Activated T-cell treated with anti-CD3 and anti-CD28 coated beads, Interleukin-2, amount 50 U/mL, for 72 hours (primary cell): ENCODE data around the gene HYAL2. TPM values are rescaled to one million over a fixed set of nuclear protein-coding genes. Genes with fewer than 3 reads are reported as not detected.
A peak's percentile ranks its signal among the peaks of the same experiment; 100 is the strongest.
"Not testable (repeated sequence)": the region's sequence is repeated elsewhere in the genome, so short reads cannot be mapped to it uniquely, and the experiment has no call there.

Source experiments
- ATAC-seq, 2 donors: fragments of 150-1000 bp; cut with Tn5 transposase; replicated peaks in 1 of 2; 2 replicates each; pipeline ENCODE4 v1.10.0; 2021; ENCODE audit warnings: moderate library complexity in 2 of 2, mild to moderate bottlenecking in 1 of 2
- DNase-seq, 2 donors: peaks; one replicate each; pipeline ENCODE4 v3.0.0; 2021 to 2022; ENCODE audit warnings: mixed read lengths in 1 of 2
- H3K27ac Mint-ChIP-seq: one replicate; pipeline ENCODE4 v1.8.0; 2022; ENCODE audit warnings: mild to moderate bottlenecking, moderate library complexity, mixed read lengths
- H3K27me3 Mint-ChIP-seq: one replicate; pipeline ENCODE4 v1.8.0; 2022; ENCODE audit warnings: low read depth, mixed read lengths
- H3K36me3 Mint-ChIP-seq, 2 donors: one replicate each; pipeline ENCODE4 v1.8.0; 2022; ENCODE audit warnings: mixed read lengths in 2 of 2, mild to moderate bottlenecking in 1 of 2; ENCODE audit not compliant: insufficient read depth in 2 of 2
- H3K4me1 Mint-ChIP-seq: one replicate; pipeline ENCODE4 v1.8.0; 2022; ENCODE audit warnings: low read depth, mixed read lengths
- H3K4me3 Mint-ChIP-seq, 2 donors: one replicate each; pipeline ENCODE4 v1.8.0; 2022; ENCODE audit warnings: mild to moderate bottlenecking in 2 of 2, mixed read lengths in 2 of 2, moderate library complexity in 2 of 2
- H3K9me3 Mint-ChIP-seq, 2 donors: one replicate each; pipeline ENCODE4 v1.8.0; 2022; ENCODE audit warnings: mixed read lengths in 2 of 2
- total RNA-seq, 2 donors: library from RNA; stranded (reverse); gene quantifications; one replicate each; pipeline ENCODE4 v1.2.3, GENCODE V29; 2022

The HYAL2 gene
- total RNA-seq, 2 donors from 2014 or later: 4.6 to 4.8 TPM

DNA sequence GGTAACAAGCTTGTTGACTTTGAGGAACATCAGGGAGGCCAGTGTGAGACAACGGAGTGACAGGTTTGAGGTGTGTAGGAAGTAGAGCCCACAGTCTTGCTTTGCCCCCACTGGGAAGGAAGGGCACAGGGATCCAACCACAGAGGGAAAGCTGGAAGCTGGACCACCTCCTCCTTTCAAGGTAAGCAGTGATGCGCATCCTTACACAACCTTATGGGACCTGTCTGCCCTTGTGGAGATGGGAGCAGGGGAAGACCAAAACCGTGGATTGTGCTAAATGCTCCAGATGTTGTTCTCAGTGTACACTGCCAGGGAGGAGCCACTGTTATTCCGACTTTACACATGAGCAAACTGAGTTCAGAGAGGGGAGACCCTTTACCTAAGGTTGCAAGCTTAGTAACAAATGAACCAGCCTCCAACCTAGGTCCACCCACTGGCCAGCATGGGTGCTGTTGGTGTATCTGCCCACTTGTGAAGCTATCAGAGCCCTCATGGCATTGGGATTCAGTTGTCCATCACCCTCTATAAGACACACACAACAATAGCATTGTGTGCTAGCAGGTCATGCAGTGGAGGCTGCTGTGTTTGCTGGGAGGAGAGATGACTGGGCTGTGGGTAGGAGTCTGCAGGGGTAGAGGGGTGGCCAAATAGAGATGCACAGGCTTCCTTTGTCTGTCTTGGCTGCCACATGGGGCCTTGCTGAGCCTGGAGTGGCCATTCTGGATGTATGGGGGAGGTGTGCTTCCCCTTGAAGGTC is 44.2 kb downstream of the HYAL2 start:
- Mint-ChIP-seq H3K36me3 (peaks cover 0 to 1% of the 10 kb centered on the region in 2 donors), H3K27me3 (peaks cover 34% of the 10 kb centered on the region), H3K27ac (no peak overlapping the region), H3K9me3 (no peaks in the 10 kb centered on the region), H3K4me3 (no peak overlapping the region), H3K4me1 (peaks cover 24% of the 10 kb centered on the region)
- no peak for DNase-seq
- ATAC-seq: no peak

DNA sequence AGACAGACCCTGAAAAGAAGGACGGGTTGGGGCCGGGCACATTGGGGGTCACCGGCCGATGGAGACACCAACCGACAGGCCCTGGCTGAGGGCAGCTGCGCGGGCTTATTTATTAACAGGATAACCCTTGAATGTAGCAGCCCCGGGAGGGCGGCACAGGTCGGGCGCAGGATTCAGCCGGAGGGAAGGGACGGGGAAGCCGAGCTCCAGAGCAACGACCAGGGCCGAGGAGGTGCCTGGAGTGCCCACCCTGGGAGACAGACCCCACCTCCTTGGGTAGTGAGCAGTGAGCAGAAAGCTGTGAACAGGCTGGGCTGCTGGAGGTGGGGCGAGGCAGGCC is 45.8 kb downstream of the HYAL2 start:
- H3K9me3 Mint-ChIP-seq: no peaks in the 10 kb centered on the region
- peak overlapping the region in 1 of 2 donors; percentile 87 for H3K4me3 Mint-ChIP-seq
- H3K27me3 Mint-ChIP-seq: peaks cover 39% of the 10 kb centered on the region
- peaks cover 38% of the 10 kb centered on the region for H3K4me1 Mint-ChIP-seq
- H3K36me3 Mint-ChIP-seq: peaks cover 0 to 1% of the 10 kb centered on the region in 2 donors
- no peak for ATAC-seq
- H3K27ac Mint-ChIP-seq: no peak overlapping the region
- DNase-seq: no peak

DNA sequence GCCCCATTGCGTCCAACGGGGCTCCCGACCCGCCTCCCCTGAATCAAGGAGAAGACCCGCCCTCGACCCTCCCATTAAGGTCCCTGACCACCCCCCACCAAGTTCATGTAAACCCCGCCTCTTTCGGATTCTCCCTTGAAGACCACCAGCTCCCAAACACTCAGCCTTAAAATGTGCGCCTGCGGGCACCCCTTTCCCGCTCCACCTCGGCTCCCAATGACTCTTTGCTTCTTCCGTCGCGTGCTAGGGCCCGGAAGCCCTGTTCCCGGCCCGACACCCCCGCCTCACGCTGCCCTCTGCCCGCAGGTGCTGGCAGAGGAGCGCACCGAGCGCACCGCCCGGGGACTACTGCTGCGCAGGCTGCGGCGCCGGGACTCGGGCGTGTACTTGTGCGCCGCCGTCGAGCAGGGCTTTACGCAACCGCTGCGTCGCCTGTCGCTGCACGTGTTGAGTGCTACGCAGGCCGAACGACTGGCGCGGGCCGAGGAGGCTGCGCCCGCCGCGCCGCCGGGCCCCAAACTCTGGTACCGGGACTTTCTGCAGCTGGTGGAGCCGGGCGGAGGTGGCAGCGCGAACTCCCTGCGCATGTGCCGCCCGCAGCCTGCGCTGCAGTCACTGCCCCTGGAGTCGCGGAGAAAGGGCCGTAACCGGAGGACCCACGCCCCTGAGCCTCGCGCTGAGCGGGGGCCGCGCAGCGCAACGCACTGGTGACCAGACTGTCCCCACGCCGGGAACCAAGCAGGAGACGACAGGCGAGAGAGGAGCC is 46.4 kb downstream of the HYAL2 start:
- Mint-ChIP-seq H3K9me3 (no peaks in the 10 kb centered on the region), H3K27me3 (peaks cover 39% of the 10 kb centered on the region)
- peak; percentile 27 to 35 for ATAC-seq

DNA sequence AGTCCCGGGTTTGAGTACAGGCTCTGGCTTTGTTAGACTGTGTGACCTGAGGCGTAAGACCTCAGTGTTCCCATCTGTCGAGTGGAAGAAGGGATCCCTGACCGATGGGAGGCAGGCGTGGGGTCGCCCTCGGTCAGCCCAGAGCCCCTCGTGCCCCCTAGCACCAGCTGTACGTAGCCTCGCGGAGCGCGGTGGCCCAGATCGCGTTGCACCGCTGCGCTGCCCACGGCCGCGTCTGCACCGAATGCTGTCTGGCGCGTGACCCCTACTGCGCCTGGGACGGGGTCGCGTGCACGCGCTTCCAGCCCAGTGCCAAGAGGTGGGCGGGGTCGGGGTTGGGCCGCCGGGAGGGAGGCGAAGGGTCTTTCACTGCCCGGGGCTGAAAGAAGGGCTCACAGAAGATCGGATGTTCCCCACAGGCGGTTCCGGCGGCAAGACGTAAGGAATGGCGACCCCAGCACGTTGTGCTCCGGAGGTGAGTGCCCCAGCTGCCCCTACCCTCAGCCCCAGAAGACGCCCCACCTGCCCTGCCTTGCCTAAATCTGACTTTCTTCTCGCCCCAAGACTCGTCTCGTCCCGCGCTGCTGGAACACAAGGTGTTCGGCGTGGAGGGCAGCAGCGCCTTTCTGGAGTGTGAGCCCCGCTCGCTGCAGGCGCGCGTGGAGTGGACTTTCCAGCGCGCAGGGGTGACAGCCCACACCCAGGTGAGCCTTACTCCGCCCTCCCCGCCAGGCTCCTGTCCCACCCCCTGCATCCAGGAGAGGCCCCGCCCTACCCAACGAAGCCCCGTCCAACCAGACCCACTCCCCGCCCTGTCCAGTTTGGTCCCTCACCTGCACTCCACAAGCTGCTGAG is 47.2 kb downstream of the HYAL2 start:
- Mint-ChIP-seq H3K36me3 (peaks cover 0 to 1% of the 10 kb centered on the region in 2 donors), H3K4me1 (peaks cover 41% of the 10 kb centered on the region), H3K9me3 (no peaks in the 10 kb centered on the region), H3K4me3 (peak overlapping the region; percentile 83 to 87), H3K27me3 (peaks cover 39% of the 10 kb centered on the region), H3K27ac (no peak overlapping the region)
- ATAC-seq (no peak), DNase-seq (no peak)

More for the DNA sequence above, 46.4 kb downstream of the HYAL2 start:
- peaks cover 0 to 1% of the 10 kb centered on the region in 2 donors for H3K36me3 Mint-ChIP-seq
- H3K4me3 Mint-ChIP-seq: peak overlapping the region; percentile 83 to 87
- H3K27ac Mint-ChIP-seq: no peak overlapping the region
- peak; percentile 46 to 53 for DNase-seq
- peaks cover 41% of the 10 kb centered on the region for H3K4me1 Mint-ChIP-seq

DNA sequence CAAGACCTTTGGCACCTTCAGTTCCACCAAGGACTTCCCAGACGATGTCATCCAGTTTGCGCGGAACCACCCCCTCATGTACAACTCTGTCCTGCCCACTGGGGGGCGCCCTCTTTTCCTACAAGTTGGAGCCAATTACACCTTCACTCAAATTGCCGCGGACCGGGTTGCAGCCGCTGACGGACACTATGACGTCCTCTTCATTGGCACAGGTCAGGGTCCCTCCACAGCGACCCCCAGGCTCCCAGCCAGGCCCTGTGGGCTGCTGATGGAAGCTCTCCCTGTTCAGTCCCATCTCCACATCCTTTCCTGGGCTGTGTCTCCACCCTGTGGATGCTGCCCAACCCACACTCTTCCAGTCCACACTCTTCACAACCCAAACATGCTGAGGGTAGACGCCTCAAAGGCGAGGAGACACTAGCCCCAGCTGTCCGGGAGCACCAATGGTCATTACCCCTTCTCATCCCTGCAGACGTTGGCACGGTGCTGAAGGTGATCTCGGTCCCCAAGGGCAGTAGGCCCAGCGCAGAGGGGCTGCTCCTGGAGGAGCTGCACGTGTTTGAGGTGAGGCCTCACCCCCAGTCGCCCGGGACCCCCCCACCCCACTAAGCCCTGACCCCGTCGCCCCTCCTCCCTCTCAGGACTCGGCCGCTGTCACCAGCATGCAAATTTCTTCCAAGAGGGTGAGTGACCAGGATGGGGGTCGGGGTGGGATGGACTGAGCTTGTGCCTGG is 48.0 kb downstream of the HYAL2 start:
- ATAC-seq (peak; percentile 32 to 43), DNase-seq (peak; percentile 81)
- peaks cover 39% of the 10 kb centered on the region for H3K27me3 Mint-ChIP-seq
- H3K4me1 Mint-ChIP-seq: peaks cover 41% of the 10 kb centered on the region
- no peaks in the 10 kb centered on the region for H3K9me3 Mint-ChIP-seq
- H3K27ac Mint-ChIP-seq: no peak overlapping the region
- peak overlapping the region; percentile 44 to 87 for H3K4me3 Mint-ChIP-seq
- peaks cover 0 to 1% of the 10 kb centered on the region in 2 donors for H3K36me3 Mint-ChIP-seq

DNA sequence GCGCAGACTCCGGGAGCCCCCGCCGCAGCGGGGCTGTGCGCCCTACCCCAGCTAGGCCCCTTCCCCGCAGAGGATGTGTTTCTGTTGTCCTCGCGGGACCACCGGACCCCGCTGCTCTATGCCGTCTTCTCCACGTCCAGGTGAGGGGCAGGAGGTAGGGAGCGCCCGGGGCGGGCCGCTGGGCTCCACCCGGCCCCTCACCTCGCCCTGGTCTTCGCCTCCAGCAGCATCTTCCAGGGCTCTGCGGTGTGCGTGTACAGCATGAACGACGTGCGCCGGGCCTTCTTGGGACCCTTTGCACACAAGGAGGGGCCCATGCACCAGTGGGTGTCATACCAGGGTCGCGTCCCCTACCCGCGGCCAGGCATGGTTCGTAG is 48.9 kb downstream of the HYAL2 start:
- DNase-seq: no peak
- Mint-ChIP-seq H3K4me1 (peaks cover 41% of the 10 kb centered on the region), H3K4me3 (peak overlapping the region in 1 of 2 donors; percentile 81)

DNA sequence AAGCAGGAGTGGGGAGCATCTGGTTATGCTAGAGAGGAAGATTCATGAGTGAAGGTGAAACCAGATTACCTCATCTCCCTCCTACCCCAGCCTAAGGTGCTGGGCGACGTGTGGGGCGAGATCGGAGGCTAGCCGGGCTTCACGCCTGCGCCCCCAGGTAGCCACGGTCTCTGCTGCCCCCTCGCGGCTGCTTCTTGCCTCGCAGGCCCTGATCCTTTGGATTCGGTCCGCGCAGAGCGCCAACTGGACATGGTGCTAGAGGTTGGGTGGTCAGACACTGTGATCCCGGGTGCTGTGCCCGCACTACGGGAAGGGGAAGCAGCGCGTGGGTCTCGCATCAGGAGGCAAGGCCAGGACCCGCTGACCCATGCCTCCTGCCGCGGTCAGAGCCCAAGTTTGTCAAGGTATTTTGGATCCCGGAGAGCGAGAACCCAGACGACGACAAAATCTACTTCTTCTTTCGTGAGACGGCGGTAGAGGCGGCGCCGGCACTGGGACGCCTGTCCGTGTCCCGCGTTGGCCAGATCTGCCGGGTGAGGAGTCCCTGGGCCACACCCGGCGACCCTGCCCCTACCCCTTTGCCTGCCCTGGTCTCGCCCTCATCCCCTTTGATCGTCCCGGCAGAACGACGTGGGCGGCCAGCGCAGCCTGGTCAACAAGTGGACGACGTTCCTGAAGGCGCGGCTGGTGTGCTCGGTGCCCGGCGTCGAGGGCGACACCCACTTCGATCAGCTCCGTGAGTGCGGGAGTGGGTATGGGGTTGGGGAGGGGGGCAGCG is 49.4 kb downstream of the HYAL2 start:
- peak; percentile 92 to 96 for DNase-seq
- Mint-ChIP-seq H3K36me3 (peaks cover 0 to 1% of the 10 kb centered on the region in 2 donors), H3K27ac (no peak overlapping the region), H3K4me1 (peaks cover 41% of the 10 kb centered on the region), H3K27me3 (peaks cover 43% of the 10 kb centered on the region), H3K9me3 (no peaks in the 10 kb centered on the region), H3K4me3 (peak overlapping the region; percentile 81 to 95)
- ATAC-seq: peak; percentile 89 to 92

More for the DNA sequence above, 48.9 kb downstream of the HYAL2 start:
- H3K27ac Mint-ChIP-seq: no peak overlapping the region
- no peak for ATAC-seq
- H3K27me3 Mint-ChIP-seq: peaks cover 40% of the 10 kb centered on the region
- H3K36me3 Mint-ChIP-seq: peaks cover 0 to 1% of the 10 kb centered on the region in 2 donors
- H3K9me3 Mint-ChIP-seq: no peaks in the 10 kb centered on the region

DNA sequence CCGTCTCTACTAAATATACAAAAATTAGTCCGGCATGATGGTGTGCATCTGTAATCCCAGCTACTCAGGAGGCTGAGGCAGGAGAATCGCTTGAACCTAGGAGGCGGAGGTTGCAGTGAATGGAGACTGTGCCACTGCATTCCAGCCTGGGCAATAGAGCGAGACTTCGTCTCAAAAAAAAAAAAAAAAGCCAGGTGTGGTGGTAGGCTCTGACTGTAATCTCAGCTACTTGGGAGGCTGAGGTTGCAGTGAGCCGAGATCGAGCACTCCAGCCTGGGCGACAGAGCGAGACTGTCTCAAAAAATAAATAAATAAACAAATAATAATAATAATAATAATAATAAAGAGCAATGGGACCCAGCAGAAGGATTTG is 50.0 kb downstream of the HYAL2 start:
- not testable (repeated sequence) for DNase-seq, H3K4me3 Mint-ChIP-seq, H3K27ac Mint-ChIP-seq, H3K9me3 Mint-ChIP-seq, H3K36me3 Mint-ChIP-seq
- Mint-ChIP-seq H3K27me3 (peaks cover 38% of the 10 kb centered on the region), H3K4me1 (peaks cover 41% of the 10 kb centered on the region)
- peak in 1 of 2 donors; percentile 0 for ATAC-seq

DNA sequence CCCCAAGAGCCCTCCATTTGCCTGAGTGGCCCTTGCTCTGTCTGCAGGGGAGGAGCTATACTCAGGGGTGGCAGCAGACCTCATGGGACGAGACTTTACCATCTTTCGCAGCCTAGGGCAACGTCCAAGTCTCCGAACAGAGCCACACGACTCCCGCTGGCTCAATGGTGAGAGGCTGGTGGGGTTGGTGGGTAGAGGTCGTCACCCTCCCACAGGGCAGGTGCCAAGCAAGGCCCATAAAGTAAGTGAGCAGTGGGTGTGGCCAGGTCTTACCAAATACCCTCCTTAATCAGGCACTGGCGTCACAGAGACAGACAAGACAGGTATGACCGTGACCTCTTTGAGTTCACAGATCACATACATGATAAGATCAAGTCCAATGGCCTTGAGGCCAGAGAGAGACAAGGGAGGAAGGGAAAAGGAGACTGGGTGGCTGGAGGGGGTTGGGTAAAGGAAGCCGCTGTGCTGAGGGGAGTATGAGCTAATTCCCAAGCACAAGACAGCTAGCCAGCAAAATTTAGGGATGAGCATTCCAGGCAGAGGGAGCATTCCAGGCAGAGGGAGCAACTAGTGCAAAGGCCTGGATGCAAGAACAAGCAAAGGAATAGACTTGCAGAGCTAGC is 51.1 kb downstream of the HYAL2 start:
- Mint-ChIP-seq H3K9me3 (no peaks in the 10 kb centered on the region), H3K36me3 (peaks cover 0 to 1% of the 10 kb centered on the region in 2 donors), H3K4me1 (peaks cover 41% of the 10 kb centered on the region), H3K4me3 (no peak overlapping the region), H3K27me3 (peaks cover 45% of the 10 kb centered on the region), H3K27ac (no peak overlapping the region)
- no peak for DNase-seq
- no peak for ATAC-seq

DNA sequence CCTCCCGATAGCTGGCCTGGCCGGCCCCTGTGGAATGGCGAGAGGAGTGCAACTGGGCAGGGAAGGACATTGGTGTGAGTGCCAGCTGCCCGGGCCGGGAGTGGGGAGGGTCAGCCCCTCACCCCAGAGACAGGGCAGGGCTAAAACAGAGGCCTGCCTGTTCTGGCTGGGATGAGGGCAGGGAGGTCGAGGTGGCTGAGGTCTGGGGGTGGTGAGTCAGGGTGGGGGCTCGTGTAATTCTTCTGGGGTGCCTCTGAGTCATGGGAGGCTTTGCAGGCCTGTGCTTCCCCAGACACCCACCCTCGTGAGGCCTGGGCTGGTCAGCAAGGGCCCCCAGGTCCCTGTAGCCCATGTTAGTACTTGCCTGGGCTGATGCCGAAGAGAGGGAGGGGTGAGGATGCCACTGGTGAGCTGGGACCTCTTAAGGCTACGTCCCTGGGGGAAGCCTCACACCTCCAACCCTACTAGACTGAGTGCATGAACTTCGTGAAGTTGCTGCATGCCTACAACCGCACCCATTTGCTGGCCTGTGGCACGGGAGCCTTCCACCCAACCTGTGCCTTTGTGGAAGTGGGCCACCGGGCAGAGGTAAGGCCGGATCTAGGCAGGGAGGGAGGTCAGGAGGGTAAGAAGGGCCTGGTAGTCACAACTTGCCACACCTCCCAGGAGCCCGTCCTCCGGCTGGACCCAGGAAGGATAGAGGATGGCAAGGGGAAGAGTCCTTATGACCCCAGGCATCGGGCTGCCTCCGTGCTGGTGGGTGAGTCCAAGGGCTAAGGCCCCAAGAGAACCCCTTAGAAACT is 51.9 kb downstream of the HYAL2 start:
- Mint-ChIP-seq H3K36me3 (no peaks in the 10 kb centered on the region), H3K4me1 (peaks cover 34% of the 10 kb centered on the region), H3K4me3 (no peak overlapping the region), H3K9me3 (no peaks in the 10 kb centered on the region), H3K27me3 (peaks cover 45% of the 10 kb centered on the region), H3K27ac (no peak overlapping the region)
- DNase-seq (peak in 1 of 2 donors; percentile 24), ATAC-seq (no peak)

DNA sequence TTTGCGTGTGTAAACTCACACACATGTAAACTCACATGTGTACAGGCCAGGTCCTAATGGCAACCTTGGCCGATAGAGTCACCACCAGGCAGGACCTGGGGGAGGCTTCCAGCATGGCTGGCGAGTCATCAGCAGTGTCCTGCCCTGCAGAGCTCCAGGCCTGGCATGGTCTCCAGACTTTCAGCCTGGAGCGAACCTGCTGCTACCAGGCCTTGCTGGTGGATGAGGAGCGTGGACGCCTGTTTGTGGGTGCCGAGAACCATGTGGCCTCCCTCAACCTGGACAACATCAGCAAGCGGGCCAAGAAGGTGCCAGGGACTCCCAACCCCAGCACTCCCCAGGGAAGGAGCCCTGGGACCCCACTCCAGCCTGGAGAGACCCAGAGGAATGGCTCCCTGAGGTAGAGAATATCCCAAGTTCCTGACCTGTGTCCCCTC is 52.5 kb downstream of the HYAL2 start:
- H3K4me1 Mint-ChIP-seq: peaks cover 28% of the 10 kb centered on the region

More for the DNA sequence above, 52.5 kb downstream of the HYAL2 start:
- ATAC-seq: no peak
- Mint-ChIP-seq H3K9me3 (no peaks in the 10 kb centered on the region), H3K27me3 (peaks cover 42% of the 10 kb centered on the region), H3K36me3 (no peaks in the 10 kb centered on the region), H3K27ac (no peak overlapping the region), H3K4me3 (no peak overlapping the region)
- DNase-seq: no peak
